GM21717 (cell line): ENCODE measurements around the gene PKP4.

Experiments
- ATAC-seq: cut with Tn5 transposase; IDR thresholded peaks from one replicate; pipeline ENCODE4 v1.9.1; 2021; ENCODE audit warnings: mild to moderate bottlenecking, moderate library complexity; ENCODE audit not compliant: unreplicated experiment

Gene PKP4

GRCh38 chr2:158715357-158715756, 258.6 kb downstream of the PKP4 start:
- ATAC-seq: no peak

DNA sequence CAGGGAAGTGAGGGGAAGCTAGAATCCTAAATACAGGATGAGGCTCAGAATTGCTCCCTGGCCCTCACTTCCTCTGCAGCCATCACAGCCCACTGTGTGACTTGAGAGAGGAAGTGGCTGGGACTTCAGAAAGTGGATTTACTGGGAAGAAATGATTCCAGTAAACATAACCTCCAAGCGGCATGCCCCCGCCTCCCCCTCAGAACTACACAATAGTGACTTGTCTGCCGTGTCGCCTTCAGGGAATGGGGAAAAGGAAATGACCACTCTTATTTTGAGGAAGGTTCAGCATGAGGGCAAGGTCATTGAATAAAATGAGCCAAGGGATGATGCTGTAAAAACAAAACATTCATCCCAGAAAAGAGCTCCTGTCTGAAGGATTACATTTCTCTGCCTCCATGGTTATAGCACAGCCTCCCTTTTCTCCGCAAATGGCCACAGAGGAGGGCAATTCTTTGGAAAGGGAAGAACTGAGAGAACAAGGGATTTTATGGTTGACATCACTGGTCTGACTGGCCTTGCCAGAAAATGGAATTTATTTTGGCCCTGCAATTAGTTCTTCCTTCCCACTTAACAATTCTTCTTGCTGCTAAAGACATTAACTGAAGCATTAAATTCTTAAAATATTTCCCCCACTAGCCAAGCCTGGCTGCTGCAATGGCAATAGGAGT, 259.5 kb downstream of the PKP4 start:
- no peak for ATAC-seq

- ATAC-seq: no peak
These were observed 260.2 kb downstream of the PKP4 start for GRCh38 chr2:158716921-158717320.

DNA sequence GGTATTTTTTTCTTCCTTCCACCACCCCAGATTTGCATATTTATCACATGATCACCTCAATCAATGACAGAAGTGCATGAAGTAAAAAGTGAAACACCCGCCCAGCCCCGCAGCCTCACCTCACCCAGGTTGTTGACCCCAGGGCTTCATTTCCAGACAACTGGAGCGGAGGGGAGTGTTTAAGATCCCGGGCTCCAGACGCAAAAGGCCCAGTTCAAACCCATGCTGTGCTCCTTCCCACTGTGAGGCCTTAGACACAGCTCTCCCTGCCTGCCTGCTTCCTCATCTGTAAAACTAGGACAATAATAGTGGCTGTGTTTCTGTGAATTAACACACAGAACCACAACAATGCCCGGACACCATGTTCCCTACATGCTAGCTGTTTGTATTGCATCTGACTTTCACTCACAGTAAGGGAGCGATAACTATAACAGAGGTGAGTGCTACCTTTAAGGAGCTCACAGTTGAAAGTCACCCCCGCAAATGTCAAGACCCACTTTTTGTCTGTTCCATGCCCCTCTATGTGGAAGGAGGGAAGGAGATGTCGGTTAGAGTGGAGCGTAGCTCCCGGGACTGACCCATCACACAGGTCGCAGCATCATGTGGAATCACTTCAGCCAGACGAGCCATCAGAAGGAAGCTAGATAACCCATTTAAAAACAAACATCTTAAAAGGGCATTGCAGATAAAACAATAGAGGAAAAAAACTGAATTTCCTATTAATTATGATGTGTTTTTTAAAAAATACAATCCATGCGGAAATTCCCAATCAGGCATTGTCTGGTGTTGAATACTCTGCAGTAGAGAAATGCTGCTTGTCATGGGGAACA, 260.8 kb downstream of the PKP4 start:
- no peak for ATAC-seq

DNA sequence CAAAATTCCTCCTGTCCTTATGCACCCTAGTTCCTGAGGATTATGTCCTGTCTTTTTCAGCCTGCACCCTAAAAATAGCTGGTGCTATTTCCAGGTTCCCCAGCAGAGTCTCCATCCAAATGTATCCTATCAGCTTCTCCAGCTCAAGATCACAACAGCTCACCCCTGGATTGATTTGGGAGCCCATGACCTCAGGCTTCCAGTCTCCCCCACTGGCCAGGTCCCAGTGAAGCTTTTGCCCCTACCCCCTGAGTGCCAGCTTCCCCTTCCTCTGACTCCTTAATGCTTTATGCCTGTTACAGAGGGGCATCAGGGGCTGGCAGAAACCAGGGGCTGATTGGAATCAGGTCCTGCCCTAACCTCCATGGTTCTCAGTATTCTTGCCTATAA, 261.4 kb downstream of the PKP4 start:
- no peak for ATAC-seq

DNA sequence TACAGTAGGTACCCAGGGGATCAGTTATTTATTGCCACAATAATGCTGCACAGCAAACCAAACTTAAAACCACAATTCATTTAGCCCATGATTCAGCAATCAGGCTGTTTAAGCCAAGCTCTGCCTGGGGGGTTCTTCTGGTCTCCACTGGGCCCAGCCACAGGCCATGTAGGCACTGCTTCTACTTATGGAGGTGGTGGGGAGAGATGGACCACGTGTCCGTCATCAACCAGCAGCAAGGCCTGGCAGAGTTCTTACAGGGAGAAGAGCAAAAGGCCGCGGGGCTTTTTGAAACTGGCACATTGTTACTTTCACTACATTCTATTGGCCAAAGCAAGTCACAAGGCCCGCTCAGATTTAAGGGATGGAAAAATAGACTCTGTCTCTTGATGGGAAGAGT, 262.1 kb downstream of the PKP4 start:
- ATAC-seq: no peak

- no peak for ATAC-seq
These were observed 262.7 kb downstream of the PKP4 start for GRCh38 chr2:158719403-158719802.

DNA sequence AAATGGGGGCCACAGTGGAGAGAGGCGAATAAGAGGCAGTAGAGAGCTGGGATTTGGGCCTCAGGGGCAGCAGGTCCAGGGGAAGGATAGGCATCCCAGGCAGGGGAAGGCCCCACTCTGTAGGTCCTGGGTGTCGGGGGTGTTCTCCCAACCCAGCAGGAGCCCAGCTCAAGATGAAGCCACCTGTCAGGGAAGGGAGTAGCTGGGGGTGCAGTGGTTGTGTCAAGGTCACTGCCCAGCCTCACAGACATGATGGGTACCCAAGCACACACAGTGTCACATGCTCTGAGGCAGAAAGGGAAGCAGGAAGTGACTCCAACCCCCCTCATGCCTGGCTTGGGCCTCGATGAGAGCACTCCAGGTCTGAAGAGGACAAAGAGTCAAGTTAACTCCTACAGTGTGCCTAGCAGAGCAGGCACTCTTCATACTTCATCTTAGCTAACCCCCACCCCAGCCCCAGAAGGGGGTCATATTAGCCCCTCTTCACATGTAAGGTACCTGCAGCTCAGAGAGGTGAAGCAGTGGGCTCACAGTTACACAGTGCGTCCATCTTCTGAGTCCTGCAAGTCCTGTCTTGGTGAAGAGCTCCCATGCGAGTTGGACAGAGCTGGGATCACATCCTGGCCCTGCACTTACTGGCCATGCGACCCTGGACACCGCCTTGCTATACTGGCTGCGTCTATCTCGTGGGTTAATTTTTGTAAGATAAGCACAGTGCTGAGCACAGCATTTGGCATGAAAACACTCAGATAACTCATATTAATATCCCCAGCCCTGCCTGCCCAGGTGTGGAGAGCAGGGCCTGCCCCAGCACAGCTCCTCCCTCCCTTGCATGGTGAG, 265.7 kb downstream of the PKP4 start:
- no peak for ATAC-seq

GRCh38 chr2:158723181-158723838, 266.6 kb downstream of the PKP4 start:
- no peak for ATAC-seq

DNA sequence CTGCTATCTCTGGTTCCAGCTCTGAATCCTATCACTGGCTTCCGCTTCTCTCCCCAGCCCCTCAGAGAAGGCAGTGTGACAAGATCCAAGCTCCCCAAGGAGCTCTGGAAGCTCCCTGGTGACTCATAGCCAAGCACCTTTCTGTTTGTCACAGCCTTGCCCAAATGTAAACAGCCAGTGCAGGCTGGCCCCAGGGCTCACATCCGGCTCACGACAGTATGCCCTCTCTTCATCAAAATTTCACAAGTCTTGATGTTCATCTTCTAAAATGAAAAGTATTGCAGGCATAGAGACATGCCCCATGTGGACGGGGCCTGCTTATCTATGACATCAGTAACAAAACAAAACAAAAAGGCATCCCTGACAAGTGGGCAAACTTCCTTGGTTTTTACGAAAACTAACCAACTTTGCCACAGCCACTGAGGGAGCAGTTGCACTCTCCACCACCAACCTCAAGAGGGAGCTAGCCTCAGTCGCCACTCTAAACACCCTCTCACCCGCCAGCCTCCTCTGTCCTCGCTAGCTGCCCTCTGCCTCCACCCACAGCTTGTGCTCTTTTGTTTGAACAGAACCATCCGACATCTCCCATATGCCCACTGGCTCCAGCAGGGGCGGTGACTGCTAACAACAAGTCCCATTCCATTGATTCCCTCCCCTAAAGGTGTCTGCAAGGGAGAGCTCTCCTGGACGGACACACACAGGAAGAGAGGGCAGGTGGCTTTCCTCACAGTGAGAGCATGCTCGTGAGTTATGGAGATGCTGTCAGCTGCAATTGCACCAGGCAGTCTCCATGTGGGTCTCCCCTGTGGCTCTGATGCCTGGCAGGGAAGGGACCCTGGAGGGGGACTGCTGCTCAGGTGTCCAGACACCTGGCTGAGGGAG, 267.4 kb downstream of the PKP4 start:
- no peak for ATAC-seq

- ATAC-seq: no peak
These were observed 268.1 kb downstream of the PKP4 start for GRCh38 chr2:158724803-158725381.

- no peak for ATAC-seq
These were observed 268.7 kb downstream of the PKP4 start for GRCh38 chr2:158725441-158725891.

DNA sequence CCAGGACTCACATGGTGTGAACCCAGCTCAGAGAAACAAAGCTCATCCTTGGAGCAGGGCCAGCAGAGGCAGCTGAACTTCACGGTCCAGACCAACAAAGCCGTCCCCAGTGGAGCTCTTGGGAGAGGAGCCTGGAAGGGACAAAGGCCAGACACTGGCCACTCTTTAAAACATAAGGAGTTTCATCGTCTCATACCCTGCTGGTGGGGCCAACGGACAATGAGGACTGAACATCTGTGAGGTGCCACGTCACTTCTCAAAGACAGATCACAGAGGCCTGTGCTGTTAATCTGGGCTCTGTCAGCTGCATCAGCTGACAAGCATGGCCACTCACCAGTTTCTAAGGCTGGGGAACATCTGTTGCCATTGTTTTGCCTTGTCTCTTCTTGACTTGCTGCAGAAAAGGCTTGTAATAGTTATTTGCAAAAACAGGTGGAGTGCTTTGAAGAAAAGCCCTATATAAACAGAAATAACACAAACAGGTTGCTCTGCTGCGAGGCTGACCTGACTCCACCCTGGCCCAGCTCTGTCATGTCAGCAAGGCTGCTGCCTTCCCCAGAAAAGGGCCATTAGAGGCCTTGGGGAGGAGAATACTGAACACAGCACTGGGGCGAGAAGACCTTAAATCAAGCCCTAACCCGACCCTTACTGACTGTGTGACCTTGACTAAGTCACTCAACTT, 270.3 kb downstream of the PKP4 start:
- no peak for ATAC-seq

GRCh38 chr2:158728422-158728821, 271.7 kb downstream of the PKP4 start:
- no peak for ATAC-seq

GRCh38 chr2:158729451-158729850, 272.7 kb downstream of the PKP4 start:
- ATAC-seq: no peak

- no peak for ATAC-seq
These were observed 273.3 kb downstream of the PKP4 start for GRCh38 chr2:158729873-158730620.

DNA sequence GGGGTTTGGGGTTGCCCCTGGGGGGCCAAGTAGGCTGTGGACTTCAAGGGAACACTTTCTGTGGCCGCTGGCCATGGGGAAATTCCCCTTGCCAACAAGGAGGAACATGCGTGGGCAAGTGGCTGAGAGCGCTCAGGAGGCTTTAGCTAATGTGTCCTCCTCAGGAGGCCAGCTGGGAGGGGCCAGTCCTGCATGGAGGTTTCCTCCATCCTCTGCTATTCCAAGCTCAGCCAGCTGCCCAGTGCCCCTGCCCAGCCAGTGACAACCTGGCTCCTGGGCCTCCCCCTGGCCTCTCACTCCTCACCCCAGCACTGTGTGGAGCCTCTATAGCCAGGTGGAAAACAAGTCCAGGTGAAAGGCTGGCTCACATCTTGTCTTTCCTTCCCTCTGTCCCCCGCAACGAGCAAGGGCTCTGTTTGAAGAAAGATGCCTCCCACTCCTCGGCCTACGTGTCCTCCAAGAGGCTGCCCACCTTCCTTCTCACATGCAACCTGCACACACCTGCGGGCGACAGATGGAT, 273.9 kb downstream of the PKP4 start:
- ATAC-seq: no peak

DNA sequence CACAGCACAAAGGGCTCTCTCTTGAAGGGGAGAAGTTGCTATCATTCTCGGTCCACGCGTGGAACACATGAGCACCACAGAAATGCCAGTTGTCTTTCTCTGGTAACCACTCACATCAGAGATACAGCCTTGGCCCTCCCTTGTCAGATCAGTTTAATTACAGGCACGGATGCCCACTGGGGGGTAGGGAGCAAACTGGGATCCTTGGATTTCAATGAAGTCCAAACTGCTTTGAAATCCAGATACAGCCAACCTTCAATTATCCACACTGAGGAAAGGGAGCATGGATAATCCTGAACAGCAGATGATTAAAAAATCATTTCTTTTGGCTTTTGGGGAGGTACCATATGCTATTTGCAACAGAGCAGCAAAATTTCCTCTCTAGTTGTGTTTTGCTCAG, 274.6 kb downstream of the PKP4 start:
- ATAC-seq: no peak
